Upper lobe of left lung (tissue), 4 donors: ENCODE measurements around the gene LSP1.
"Not testable (repeated sequence)": the region's sequence is repeated elsewhere in the genome, so short reads cannot be mapped to it uniquely, and the experiment has no call there.

Experiments
- CTCF ChIP-seq, 6 experiments: fragments of 450-650 bp in 4 of 6; fragments of 200-600 bp in 2 of 6; sonication (generic) in 2 of 6; IDR thresholded peaks; one replicate each; pipeline ENCODE4 v1.5.1; 2016 to 2019; ENCODE audit warnings: antibody characterized with exemption in 6 of 6
- POLR2A ChIP-seq, 4 donors: fragments of 450-650 bp; IDR thresholded peaks; one replicate each; pipeline ENCODE4 v1.5.1; 2016 to 2017; ENCODE audit warnings: antibody characterized with exemption in 4 of 4, mild to moderate bottlenecking in 2 of 4

GRCh38 chr11:1873813-1874150 is 20.9 kb downstream of the LSP1 start:
- not testable (repeated sequence) for TF ChIP-seq CTCF, POLR2A (IDR thresholded peaks at IDR 0.05)
